Prostate gland (tissue), 2 donors: Measurements from ENCODE around the gene GALNTL6. TPM values are rescaled to one million over a fixed set of nuclear protein-coding genes. Genes with fewer than 3 reads are reported as not detected.

ENCODE experiments used
- DNase-seq: peaks from one replicate; pipeline ENCODE4 v3.0.0-alpha.2; 2019; ENCODE audit warnings: low spot score
- H3K27ac ChIP-seq, 2 donors: fragments of 200-600 bp; sonication (generic); 2 replicates each; pipeline ENCODE4 v1.5.1; 2017 to 2019
- H3K27me3 ChIP-seq: fragments of 200-600 bp; sonication (generic); replicated peaks from 2 replicates; pipeline ENCODE4 v1.5.1; 2019; ENCODE audit not compliant: insufficient read depth
- H3K36me3 ChIP-seq, 2 donors: fragments of 200-600 bp; sonication (generic); 1 replicate in 1 of 2; 2 replicates in 1 of 2; pipeline versions ENCODE4 v1.5.1 to v1.8.1; 2017 to 2019
- H3K4me1 ChIP-seq: fragments of 200-600 bp; sonication (generic); replicated peaks from 2 replicates; pipeline ENCODE4 v1.5.1; 2019
- H3K4me3 ChIP-seq, 2 donors: fragments of 200-600 bp; sonication (generic); 2 replicates each; pipeline ENCODE4 v1.5.1; 2017 to 2019
- H3K9me3 ChIP-seq: fragments of 200-600 bp; sonication (generic); 2 replicates; pipeline ENCODE4 v1.5.1; 2017
- CTCF ChIP-seq, 4 experiments: fragments of 200-600 bp in 2 of 4; fragments of 450-650 bp in 2 of 4; sonication (generic) in 2 of 4; IDR thresholded peaks; 1 replicate in 3 of 4; 2 replicates in 1 of 4; pipeline ENCODE4 v1.5.1; 2016 to 2019; ENCODE audit warnings: antibody characterized with exemption in 4 of 4, mild to moderate bottlenecking in 2 of 4, moderate library complexity in 2 of 4
- POLR2A ChIP-seq: fragments of 450-650 bp; IDR thresholded peaks from one replicate; pipeline ENCODE4 v1.6.1; 2016; ENCODE audit warnings: antibody characterized with exemption, mild to moderate bottlenecking
- POLR2AphosphoS5 ChIP-seq: sonication (generic); formaldehyde crosslinking; IDR thresholded peaks from one replicate; pipeline ENCODE4 v1.6.1; 2017; ENCODE audit warnings: antibody characterized with exemption
- WGBS: methylation state at CpG from one replicate; pipeline ENCODE4 v1.1.5; 2018; 5-methylcytosine and 5-hydroxymethylcytosine counted together
- intact Hi-C: fragments of 100-400 bp; cut with DNase I; formaldehyde crosslinking; loops from one replicate; pipeline ENCODE4 v1.14.2; 2022
- total RNA-seq, 2 donors: library from RNA; depleted of rRNA; stranded (reverse); fragments of >200 nt; gene quantifications; one replicate each; pipeline ENCODE4 v1.1.0, GENCODE V29; 2016

GALNTL6 gene
- total RNA-seq, 2 donors from 2014 or later: 0.23 to 0.85 TPM

GRCh38 chr4:172362569-172362968 lies 549.4 kb downstream of the GALNTL6 start:
- TF ChIP-seq CTCF (IDR thresholded peaks at IDR 0.05): no peak
- TF ChIP-seq POLR2AphosphoS5: no peak
- no peak for TF ChIP-seq POLR2A
- no peak for DNase-seq
- no peak overlapping the region for H3K27ac ChIP-seq
- 91% methylated on average over 1 of the region's 1 CpG for WGBS
- H3K9me3 ChIP-seq: no peaks in the 10 kb centered on the region
- no peak overlapping the region for H3K4me3 ChIP-seq
- H3K27me3 ChIP-seq: no peaks in the 10 kb centered on the region
- no peaks in the 10 kb centered on the region for H3K4me1 ChIP-seq
- intact Hi-C loops: no loop called here
- H3K36me3 ChIP-seq: no peaks in the 10 kb centered on the region

GRCh38 chr4:172369471-172369959 lies 556.3 kb downstream of the GALNTL6 start:
- Histone ChIP-seq H3K36me3 (no peaks in the 10 kb centered on the region), H3K9me3 (no peaks in the 10 kb centered on the region), H3K4me3 (no peak overlapping the region), H3K27ac (no peak overlapping the region), H3K4me1 (no peaks in the 10 kb centered on the region), H3K27me3 (no peaks in the 10 kb centered on the region)
- intact Hi-C loops: no loop called here
- DNase-seq: no peak
- no peak for TF ChIP-seq POLR2AphosphoS5
- TF ChIP-seq POLR2A: no peak
- no peak for TF ChIP-seq CTCF (IDR thresholded peaks at IDR 0.05)
- 91% methylated on average over 24 of the region's 25 CpGs for WGBS

- H3K27me3 ChIP-seq: no peaks in the 10 kb centered on the region
- no peaks in the 10 kb centered on the region for H3K4me1 ChIP-seq
- no peak overlapping the region for H3K4me3 ChIP-seq
- TF ChIP-seq POLR2A (no peak), POLR2AphosphoS5 (no peak), CTCF (IDR thresholded peaks at IDR 0.05) (no peak)
- 100% methylated on average over 24 of the region's 27 CpGs for WGBS
- no peaks in the 10 kb centered on the region for H3K9me3 ChIP-seq
- H3K27ac ChIP-seq: no peak overlapping the region
- DNase-seq: no peak
- intact Hi-C loops: no loop called here
- no peaks in the 10 kb centered on the region for H3K36me3 ChIP-seq
Measured at GRCh38 chr4:172377486-172378140, 564.4 kb downstream of the GALNTL6 start.

- H3K9me3 ChIP-seq: no peaks in the 10 kb centered on the region
- no peaks in the 10 kb centered on the region for H3K4me1 ChIP-seq
- no peak overlapping the region for H3K27ac ChIP-seq
- no peak for TF ChIP-seq POLR2A
- intact Hi-C loops: no loop called here
- no peak for DNase-seq
- no peaks in the 10 kb centered on the region for H3K27me3 ChIP-seq
- no peaks in the 10 kb centered on the region for H3K36me3 ChIP-seq
- no peak overlapping the region for H3K4me3 ChIP-seq
- 79% methylated on average over 5 of the region's 5 CpGs for WGBS
Measured at GRCh38 chr4:172379834-172380233, 566.6 kb downstream of the GALNTL6 start.

- H3K4me3 ChIP-seq: no peak overlapping the region
- intact Hi-C loops: no loop called here
- 59% methylated on average over 1 of the region's 1 CpG for WGBS
Measured at GRCh38 chr4:172390331-172390730, 577.1 kb downstream of the GALNTL6 start.

More at GRCh38 chr4:172390331-172390730, 577.1 kb downstream of the GALNTL6 start:
- no peaks in the 10 kb centered on the region for H3K36me3 ChIP-seq
- TF ChIP-seq CTCF (IDR thresholded peaks at IDR 0.05): no peak
- DNase-seq: no peak
- H3K4me1 ChIP-seq: no peaks in the 10 kb centered on the region
- H3K27ac ChIP-seq: no peak overlapping the region
- H3K27me3 ChIP-seq: no peaks in the 10 kb centered on the region
- no peaks in the 10 kb centered on the region for H3K9me3 ChIP-seq
